Epidermal melanocyte (primary cell): ENCODE results near the gene GPATCH4.
"Not testable (repeated sequence)": the region's sequence is repeated elsewhere in the genome, so short reads cannot be mapped to it uniquely, and the experiment has no call there.

Experiments used
- DNase-seq: peaks from one replicate; pipeline ENCODE4 v3.0.0; 2011; ENCODE audit warnings: low spot score; ENCODE audit not compliant: insufficient read length

The GPATCH4 gene

GRCh38 chr1:156601122-156601830, at the start of gene GPATCH4:
TSS of gene GPATCH4 (minus strand) at chr1:156601479.
- DNase-seq = peak; percentile 89

GRCh38 chr1:156648951-156649350, 47.7 kb upstream of the GPATCH4 start:
- DNase-seq = no peak

DNA sequence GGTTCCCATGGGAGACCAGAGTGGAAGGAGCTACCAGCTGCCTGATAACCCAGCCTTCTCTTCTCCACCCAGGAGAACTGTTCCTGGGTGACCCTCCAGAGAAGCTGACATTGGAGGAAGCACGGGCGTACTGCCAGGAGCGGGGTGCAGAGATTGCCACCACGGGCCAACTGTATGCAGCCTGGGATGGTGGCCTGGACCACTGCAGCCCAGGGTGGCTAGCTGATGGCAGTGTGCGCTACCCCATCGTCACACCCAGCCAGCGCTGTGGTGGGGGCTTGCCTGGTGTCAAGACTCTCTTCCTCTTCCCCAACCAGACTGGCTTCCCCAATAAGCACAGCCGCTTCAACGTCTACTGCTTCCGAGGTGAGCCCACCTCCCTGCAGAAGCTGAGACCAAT, 47.2 kb upstream of the GPATCH4 start:
- no peak for DNase-seq

- DNase-seq = no peak
Observed at GRCh38 chr1:156647351-156647750, 46.1 kb upstream of the GPATCH4 start.

DNA sequence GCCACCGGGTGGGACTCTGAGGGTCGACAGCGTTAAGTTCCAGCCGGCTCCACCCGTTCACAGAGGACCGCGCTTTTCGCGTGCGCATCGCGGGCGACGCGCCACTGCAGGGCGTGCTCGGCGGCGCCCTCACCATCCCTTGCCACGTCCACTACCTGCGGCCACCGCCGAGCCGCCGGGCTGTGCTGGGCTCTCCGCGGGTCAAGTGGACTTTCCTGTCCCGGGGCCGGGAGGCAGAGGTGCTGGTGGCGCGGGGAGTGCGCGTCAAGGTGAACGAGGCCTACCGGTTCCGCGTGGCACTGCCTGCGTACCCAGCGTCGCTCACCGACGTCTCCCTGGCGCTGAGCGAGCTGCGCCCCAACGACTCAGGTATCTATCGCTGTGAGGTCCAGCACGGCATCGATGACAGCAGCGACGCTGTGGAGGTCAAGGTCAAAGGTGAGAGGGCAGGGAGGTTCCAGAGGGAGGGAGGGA, 45.5 kb upstream of the GPATCH4 start:
- DNase-seq = no peak

- no peak for DNase-seq
Observed at GRCh38 chr1:156645666-156646065, 44.4 kb upstream of the GPATCH4 start.

DNA sequence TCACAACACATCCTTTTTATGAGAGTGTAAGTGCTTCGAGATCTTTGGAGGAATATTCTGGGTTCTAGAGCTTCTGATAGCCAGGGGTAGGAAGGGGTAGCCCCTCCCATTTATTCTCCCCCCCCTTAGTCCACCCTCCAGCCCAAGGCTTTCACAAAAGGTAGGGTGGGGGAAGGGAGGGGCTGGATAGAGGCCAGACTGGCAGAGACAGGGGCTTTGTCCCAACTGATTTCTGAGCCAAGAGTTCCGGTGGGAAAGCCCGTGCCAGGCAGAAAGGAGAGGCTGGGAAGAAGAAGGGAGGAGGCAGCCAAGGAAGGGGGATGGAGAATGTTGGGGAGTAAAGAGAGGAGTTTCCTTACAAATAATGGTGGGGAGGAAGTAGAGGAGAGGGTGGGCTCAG, 43.8 kb upstream of the GPATCH4 start:
- no peak for DNase-seq

- DNase-seq = no peak
Observed at GRCh38 chr1:156644640-156645039, 43.4 kb upstream of the GPATCH4 start.

DNA sequence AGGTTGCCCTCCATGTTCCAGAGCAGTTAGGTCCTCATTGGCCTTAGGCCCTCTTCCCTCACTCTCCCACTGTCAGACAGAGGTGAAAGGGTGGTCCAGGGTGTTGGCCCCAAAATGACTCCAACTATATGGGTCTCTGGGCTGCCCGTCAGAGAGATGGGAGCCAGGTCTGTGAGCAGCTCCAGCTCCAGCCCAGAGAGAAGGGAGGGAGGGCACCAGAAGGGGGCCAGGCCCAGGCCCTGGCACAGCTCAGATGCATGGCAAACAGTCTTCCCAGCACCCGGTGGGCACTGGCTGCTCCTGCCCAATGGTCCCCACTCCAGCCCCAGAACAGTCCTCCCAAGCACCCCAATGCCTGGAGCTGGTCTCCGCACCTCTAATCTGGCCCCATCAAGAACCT, 42.9 kb upstream of the GPATCH4 start:
- no peak for DNase-seq

DNA sequence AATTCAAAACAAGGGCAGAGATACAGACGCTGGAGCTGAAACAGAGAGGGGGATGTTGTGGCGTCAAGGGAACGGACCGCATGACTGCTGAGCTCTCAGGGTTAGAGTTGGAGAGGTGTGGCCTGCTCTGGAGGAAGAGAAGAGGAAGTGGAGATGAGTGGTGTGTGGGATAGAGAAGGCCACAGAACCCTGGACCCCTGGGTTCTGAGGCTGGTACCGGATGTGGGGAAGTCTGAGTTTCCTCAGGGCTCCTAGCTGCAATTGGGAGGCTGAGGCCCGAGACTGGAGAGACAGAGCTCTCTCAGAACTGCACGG, 42.5 kb upstream of the GPATCH4 start:
- DNase-seq = peak; percentile 71

DNA sequence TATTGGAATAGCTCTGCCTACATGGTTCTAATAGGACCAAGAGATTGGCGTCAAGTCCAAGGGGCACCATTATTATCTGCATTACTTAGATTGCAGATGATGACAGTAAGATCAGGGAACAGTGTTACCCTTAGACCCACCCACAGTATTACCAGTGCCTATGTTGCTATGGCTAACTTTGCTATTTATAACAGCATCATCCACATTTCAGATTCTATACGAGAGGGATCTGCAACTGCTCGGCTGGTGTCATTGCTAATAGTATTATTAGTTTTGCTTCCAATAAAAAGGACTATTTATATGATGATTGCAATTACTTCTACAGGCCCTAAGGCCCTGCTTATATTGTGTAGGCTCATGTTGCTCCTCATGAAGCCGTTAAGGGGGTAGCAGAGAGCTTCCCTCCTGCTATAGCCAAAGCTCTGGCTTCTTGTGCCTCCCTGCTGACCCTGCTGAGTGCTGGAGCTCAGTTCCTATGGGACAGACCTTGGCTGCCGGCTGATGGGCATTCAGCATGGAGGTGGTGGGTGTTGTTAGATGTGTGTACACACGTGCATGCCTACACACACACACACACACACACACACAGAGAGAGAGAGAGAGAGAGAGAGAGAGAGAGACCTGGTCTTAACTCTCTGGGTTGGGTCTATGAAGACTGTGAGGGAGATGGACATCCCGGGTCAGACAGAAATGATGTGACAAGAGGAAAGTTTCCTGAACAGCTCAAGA, 41.9 kb upstream of the GPATCH4 start:
- no peak for DNase-seq

GRCh38 chr1:156642265-156643048, 41.2 kb upstream of the GPATCH4 start:
- DNase-seq = no peak

DNA sequence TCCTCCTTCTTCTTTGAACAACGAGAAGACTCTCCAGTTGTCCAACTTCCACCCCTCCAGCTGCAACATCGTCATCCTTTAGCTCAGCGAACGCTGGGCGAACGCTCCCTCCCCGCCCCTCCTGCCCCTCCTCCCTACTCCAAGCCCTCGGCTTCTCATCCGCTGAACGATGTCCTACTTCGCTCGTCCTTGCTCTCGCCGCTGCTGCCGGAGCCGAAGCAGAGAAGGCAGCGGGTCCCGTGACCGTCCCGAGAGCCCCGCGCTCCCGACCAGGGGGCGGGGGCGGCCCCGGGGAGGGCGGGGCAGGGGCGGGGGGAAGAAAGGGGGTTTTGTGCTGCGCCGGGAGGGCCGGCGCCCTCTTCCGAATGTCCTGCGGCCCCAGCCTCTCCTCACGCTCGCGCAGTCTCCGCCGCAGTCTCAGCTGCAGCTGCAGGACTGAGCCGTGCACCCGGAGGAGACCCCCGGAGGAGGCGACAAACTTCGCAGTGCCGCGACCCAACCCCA, 40.5 kb upstream of the GPATCH4 start, which contains the start of gene BCAN:
TSS of gene BCAN (plus strand) at position 357 of the 504 bp plus-strand sequence. CDS start 3,938 bp downstream, outside the sequence.
- DNase-seq = peak; percentile 92

- no peak for DNase-seq
Observed at GRCh38 chr1:156640842-156641706, 39.8 kb upstream of the GPATCH4 start.

GRCh38 chr1:156639601-156640101, 38.4 kb upstream of the GPATCH4 start:
- DNase-seq = no peak

DNA sequence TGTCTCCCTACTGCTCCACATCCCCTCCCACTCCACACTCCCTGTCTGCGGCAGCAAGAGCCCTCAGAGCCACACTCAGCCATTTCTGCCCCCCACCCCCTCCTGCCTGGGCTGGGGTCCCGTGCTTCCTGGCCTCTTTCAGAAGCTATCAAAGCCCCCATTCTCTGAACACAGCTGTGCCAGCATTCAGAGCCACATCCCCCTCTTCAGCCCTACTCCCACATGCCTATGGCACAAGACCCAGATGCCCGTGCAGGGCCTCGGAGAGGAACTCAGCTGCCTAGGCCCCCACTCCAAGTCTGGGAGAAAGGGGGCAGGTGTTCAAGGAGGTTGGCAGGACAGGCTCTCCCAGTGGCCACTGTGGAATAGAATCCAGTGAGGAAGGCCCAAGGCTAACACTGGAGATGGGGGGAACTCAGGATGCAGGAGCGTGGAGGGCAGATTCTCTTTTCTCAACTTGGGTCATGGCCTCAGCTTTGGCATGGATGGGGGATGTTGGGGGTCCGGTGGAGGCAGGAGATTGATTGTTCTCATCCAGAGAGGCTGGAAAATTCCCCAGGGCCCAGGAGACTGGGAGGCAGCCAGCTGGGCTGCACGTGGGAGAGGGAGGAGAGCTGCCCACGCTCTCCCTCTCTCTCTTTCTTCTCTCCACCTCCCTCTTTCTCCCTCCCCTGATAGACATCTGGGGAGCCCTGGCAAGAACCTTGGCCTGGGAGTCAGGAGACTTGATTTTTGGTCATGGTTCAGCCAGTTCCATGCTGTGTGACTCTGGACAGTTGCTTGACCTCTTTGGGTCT, 37.1 kb upstream of the GPATCH4 start:
- DNase-seq = peak; percentile 20

GRCh38 chr1:156632355-156632754, 31.1 kb upstream of the GPATCH4 start:
- DNase-seq = no peak

GRCh38 chr1:156631152-156631551, 29.9 kb upstream of the GPATCH4 start:
- not testable (repeated sequence) for DNase-seq

DNA sequence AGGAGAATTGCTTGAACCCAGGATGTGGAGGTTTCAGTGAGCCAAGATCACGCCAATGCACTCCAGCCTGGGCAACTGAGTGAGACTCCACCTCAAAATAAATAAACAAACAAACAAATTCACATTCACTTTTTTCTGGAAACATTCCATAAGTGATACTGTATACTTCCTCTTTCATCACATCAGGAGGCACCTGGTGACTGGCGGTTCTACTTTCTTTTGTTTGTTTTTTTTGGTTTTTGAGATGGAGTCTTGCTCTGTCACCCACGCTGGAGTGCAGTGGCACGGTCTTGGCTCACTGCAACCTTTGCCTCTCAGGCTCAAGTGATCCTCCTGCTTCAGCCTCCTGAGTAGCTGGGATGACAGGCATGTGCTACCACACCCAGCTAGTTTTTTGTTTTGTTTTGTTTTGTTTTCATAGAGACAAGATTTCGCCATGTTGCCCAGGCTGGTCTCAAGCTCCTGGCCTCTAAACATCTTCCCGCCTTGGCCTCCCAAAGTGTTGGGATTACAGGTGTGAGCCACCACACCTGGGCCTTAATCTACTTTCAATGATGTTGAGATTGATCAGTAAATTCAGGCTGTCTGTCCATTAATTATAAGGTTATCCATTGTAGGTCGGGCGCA, 28.7 kb upstream of the GPATCH4 start:
- DNase-seq = no peak
